Measurements from ENCODE around the gene POLH. TPM values are rescaled to one million over a fixed set of nuclear protein-coding genes. Genes with fewer than 3 reads are reported as not detected.
A peak's percentile ranks its signal among the peaks of the same experiment; 100 is the strongest.

Gene POLH
- total RNA-seq, 1 donor from 2014 or later: 19.6 TPM

DNA sequence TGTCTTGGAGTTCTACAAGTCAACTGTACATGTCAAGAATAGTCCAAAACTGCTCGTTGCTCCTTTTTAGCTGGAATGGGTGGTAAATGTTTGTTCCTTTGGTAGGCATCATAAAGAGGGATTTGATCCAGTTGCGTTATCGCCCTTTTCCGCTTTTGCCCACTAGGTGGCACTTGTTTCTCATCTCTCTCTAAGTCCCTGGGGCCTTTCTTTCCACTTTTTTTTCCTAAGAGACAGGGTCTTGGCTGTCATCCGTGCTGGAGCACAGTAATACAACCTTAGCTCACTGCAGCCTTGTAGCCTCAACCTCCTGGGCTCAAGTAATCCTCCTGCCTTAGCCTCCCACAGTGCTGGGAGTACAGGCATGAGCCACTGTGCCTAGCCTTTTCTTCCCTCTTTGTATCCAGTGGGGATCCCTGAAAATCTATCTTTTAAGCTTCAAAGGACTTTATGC, 32.4 kb downstream of the POLH start:
- DNase-seq: no peak

GRCh38 chr6:43608807-43609206, 32.8 kb downstream of the POLH start:
- TF ChIP-seq, protein P1, sequence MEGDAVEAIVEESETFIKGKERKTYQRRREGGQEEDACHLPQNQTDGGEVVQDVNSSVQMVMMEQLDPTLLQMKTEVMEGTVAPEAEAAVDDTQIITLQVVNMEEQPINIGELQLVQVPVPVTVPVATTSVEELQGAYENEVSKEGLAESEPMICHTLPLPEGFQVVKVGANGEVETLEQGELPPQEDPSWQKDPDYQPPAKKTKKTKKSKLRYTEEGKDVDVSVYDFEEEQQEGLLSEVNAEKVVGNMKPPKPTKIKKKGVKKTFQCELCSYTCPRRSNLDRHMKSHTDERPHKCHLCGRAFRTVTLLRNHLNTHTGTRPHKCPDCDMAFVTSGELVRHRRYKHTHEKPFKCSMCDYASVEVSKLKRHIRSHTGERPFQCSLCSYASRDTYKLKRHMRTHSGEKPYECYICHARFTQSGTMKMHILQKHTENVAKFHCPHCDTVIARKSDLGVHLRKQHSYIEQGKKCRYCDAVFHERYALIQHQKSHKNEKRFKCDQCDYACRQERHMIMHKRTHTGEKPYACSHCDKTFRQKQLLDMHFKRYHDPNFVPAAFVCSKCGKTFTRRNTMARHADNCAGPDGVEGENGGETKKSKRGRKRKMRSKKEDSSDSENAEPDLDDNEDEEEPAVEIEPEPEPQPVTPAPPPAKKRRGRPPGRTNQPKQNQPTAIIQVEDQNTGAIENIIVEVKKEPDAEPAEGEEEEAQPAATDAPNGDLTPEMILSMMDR (IDR thresholded peaks at IDR 0.05): no peak
- Histone ChIP-seq H3K27me3 (ENCODE audit: low read depth) (no peaks in the 10 kb centered on the region), H3K4me3 (no peak overlapping the region), H3K4me1 (peaks cover 10% of the 10 kb centered on the region), H3K9me3 (no peaks in the 10 kb centered on the region), H3K27ac (no peak overlapping the region), H3K36me3 (peaks cover 78% of the 10 kb centered on the region)
- intact Hi-C loops (cut with DNase I): no loop called here
- no peak for DNase-seq
- peak; percentile 19 to 36 for ATAC-seq

More for the DNA sequence above, 32.4 kb downstream of the POLH start:
- H3K9me3 ChIP-seq: no peaks in the 10 kb centered on the region
- no peak overlapping the region for H3K4me3 ChIP-seq
- H3K27ac ChIP-seq: no peak overlapping the region
- TF ChIP-seq, protein P1 (IDR thresholded peaks at IDR 0.05): peak; percentile 78
- intact Hi-C loops (cut with DNase I): no loop called here
- H3K36me3 ChIP-seq: peaks cover 78% of the 10 kb centered on the region
- no peaks in the 10 kb centered on the region for H3K27me3 ChIP-seq (ENCODE audit: low read depth)
- H3K4me1 ChIP-seq: peaks cover 10% of the 10 kb centered on the region
- peak; percentile 65 to 73 for ATAC-seq

- ATAC-seq (no peak), DNase-seq (no peak)
- H3K27me3 ChIP-seq (ENCODE audit: low read depth): no peaks in the 10 kb centered on the region
- H3K36me3 ChIP-seq: peaks cover 78% of the 10 kb centered on the region
- H3K9me3 ChIP-seq: no peaks in the 10 kb centered on the region
- H3K4me1 ChIP-seq: peaks cover 10% of the 10 kb centered on the region
- TF ChIP-seq, protein P1 (IDR thresholded peaks at IDR 0.05): no peak
- H3K27ac ChIP-seq: no peak overlapping the region
- intact Hi-C loops (cut with DNase I): no loop called here
- H3K4me3 ChIP-seq: no peak overlapping the region
These were observed 33.4 kb downstream of the POLH start for GRCh38 chr6:43609402-43609801.

GRCh38 chr6:43610431-43610830, 34.4 kb downstream of the POLH start:
- Histone ChIP-seq H3K9me3 (no peaks in the 10 kb centered on the region), H3K4me3 (no peak overlapping the region), H3K27ac (no peak overlapping the region), H3K36me3 (peaks cover 78% of the 10 kb centered on the region), H3K4me1 (peaks cover 10% of the 10 kb centered on the region), H3K27me3 (ENCODE audit: low read depth) (no peaks in the 10 kb centered on the region)
- no peak for ATAC-seq
- TF ChIP-seq, protein P1 (IDR thresholded peaks at IDR 0.05): no peak
- DNase-seq: no peak
- intact Hi-C loops (cut with DNase I): no loop called here

GRCh38 chr6:43613721-43614395, 37.9 kb downstream of the POLH start:
- no peak for DNase-seq
- H3K27ac ChIP-seq: no peak overlapping the region
- no peaks in the 10 kb centered on the region for H3K27me3 ChIP-seq (ENCODE audit: low read depth)
- intact Hi-C loops (cut with DNase I): no loop called here
- H3K36me3 ChIP-seq: peaks cover 66% of the 10 kb centered on the region
- no peak for ATAC-seq
- TF ChIP-seq, protein P1 (IDR thresholded peaks at IDR 0.05): no peak
- no peak overlapping the region for H3K4me3 ChIP-seq
- H3K4me1 ChIP-seq: peaks cover 2% of the 10 kb centered on the region
- no peaks in the 10 kb centered on the region for H3K9me3 ChIP-seq
